IMR-90 (cell line): ENCODE results near the gene ACTL6B. TPM values are rescaled to one million over a fixed set of nuclear protein-coding genes. Genes with fewer than 3 reads are reported as not detected.

Experiments used
- ATAC-seq: fragments of 200-7000 bp; cut with Tn5 transposase; 2 replicates; pipeline ENCODE4 v1.9.1; 2020; ENCODE audit warnings: low read depth, mild to moderate bottlenecking, moderate library complexity
- BruUV-seq: library from RNA; stranded (reverse); fragments of 400-500 nt; replicated peaks from 2 replicates; lab custom pipeline; 2021; lab: Mats Ljungman, UMichigan
- CTCF ChIA-PET: fragments of 300-600 bp; formaldehyde crosslinking; extraction: SDS; loops from one replicate; lab custom pipeline; 2021; ENCODE audit warnings: antibody characterized with exemption; lab: Yijun Ruan, JAX
- POLR2A ChIA-PET: fragments of 300-600 bp; sonication (Branson Sonifier 250); formaldehyde crosslinking; loops from one replicate; lab custom pipeline; 2022; ENCODE audit warnings: antibody characterized with exemption; ENCODE audit not compliant: unreplicated experiment; lab: Charles Lee
- DNase-seq: peaks from one replicate; pipeline ENCODE4 v3.0.0; 2013
- H2AFZ ChIP-seq: replicated peaks from 2 replicates; pipeline ENCODE3; 2013; ENCODE audit warnings: low read length, mild to moderate bottlenecking; ENCODE audit not compliant: poor library complexity
- H2AK5ac ChIP-seq: 2 replicates; pipeline ENCODE4 v1.6.1; 2013; ENCODE audit warnings: low read depth, low read length, inconsistent platforms
- H2AK9ac ChIP-seq: replicated peaks from 2 replicates; pipeline ENCODE3; 2013; ENCODE audit warnings: mild to moderate bottlenecking, low read depth, low read length, moderate library complexity; ENCODE audit not compliant: poor library complexity
- H2BK120ac ChIP-seq: 2 replicates; pipeline ENCODE4 v1.6.1; 2013; ENCODE audit warnings: low read depth, low read length, inconsistent platforms
- H2BK15ac ChIP-seq: 3 replicates; pipeline ENCODE4 v1.6.1; 2013; ENCODE audit warnings: low read depth, low read length, inconsistent platforms
- H2BK20ac ChIP-seq: 2 replicates; pipeline ENCODE4 v1.6.1; 2013; ENCODE audit warnings: low read depth, mild to moderate bottlenecking, inconsistent platforms, low read length, moderate library complexity
- H2BK5ac ChIP-seq: 2 replicates; pipeline ENCODE4 v1.6.1; 2013; ENCODE audit warnings: mild to moderate bottlenecking, low read depth, low read length, inconsistent platforms; ENCODE audit not compliant: poor library complexity, severe bottlenecking
- H3K14ac ChIP-seq: replicated peaks from 2 replicates; pipeline ENCODE4 v1.6.1; 2013; ENCODE audit warnings: low read depth, low read length, inconsistent platforms
- H3K18ac ChIP-seq: 2 replicates; pipeline ENCODE4 v1.6.1; 2013; ENCODE audit warnings: low read depth, low read length, control low read depth
- H3K23ac ChIP-seq: 2 replicates; pipeline ENCODE4 v1.6.1; 2013; ENCODE audit warnings: low read depth, low read length, inconsistent platforms
- H3K27ac ChIP-seq: 2 replicates; pipeline ENCODE4 v1.5.1; 2013; ENCODE audit warnings: mild to moderate bottlenecking, control low read depth, low read length; ENCODE audit not compliant: insufficient read depth
- H3K27me3 ChIP-seq: 2 replicates; pipeline ENCODE4 v1.6.1; 2013; ENCODE audit warnings: low read length; ENCODE audit not compliant: control insufficient read depth, insufficient read depth
- H3K36me3 ChIP-seq: 2 replicates; pipeline ENCODE4 v1.6.1; 2013; ENCODE audit warnings: low read length, mixed read lengths; ENCODE audit not compliant: control insufficient read depth, insufficient read depth
- H3K4ac ChIP-seq: 2 replicates; pipeline ENCODE4 v1.6.1; 2013; ENCODE audit warnings: low read depth, low read length, inconsistent platforms
- H3K4me1 ChIP-seq: 2 replicates; pipeline ENCODE4 v1.6.1; 2013; ENCODE audit warnings: low read length, mixed read lengths; ENCODE audit not compliant: control insufficient read depth, insufficient read depth
- H3K4me2 ChIP-seq: 2 replicates; pipeline ENCODE4 v1.6.1; 2013; ENCODE audit warnings: low read depth, mild to moderate bottlenecking, control low read depth, low read length, moderate library complexity
- H3K4me3 ChIP-seq: 2 replicates; pipeline ENCODE4 v1.5.1; 2013; ENCODE audit warnings: low read depth, mild to moderate bottlenecking, control low read depth, low read length, moderate library complexity; ENCODE audit not compliant: insufficient read depth
- H3K56ac ChIP-seq: 2 replicates; pipeline ENCODE4 v1.6.1; 2013; ENCODE audit warnings: low read length, inconsistent platforms; ENCODE audit not compliant: insufficient read depth; ENCODE audit errors: extremely low read depth
- H3K79me1 ChIP-seq, 2 experiments: 2 replicates each; pipeline ENCODE4 v1.6.1; 2013; ENCODE audit warnings: low read length in 2 of 2, inconsistent platforms in 1 of 2, low read depth in 1 of 2
- H3K9ac ChIP-seq: 2 replicates; pipeline ENCODE4 v1.6.1; 2013; ENCODE audit warnings: low read depth, low read length, control low read depth
- H3K9me1 ChIP-seq: 2 replicates; pipeline ENCODE4 v1.6.1; 2013; ENCODE audit warnings: low read length, inconsistent platforms; ENCODE audit not compliant: insufficient read depth
- H3K9me3 ChIP-seq: 2 replicates; pipeline ENCODE4 v1.6.1; 2013; ENCODE audit warnings: low read length; ENCODE audit not compliant: control insufficient read depth, insufficient read depth
- H4K20me1 ChIP-seq: 2 replicates; pipeline ENCODE4 v1.6.1; 2013; ENCODE audit warnings: low read length, inconsistent platforms; ENCODE audit not compliant: insufficient read depth
- H4K5ac ChIP-seq: 2 replicates; pipeline ENCODE4 v1.6.1; 2013; ENCODE audit warnings: mild to moderate bottlenecking, low read depth, low read length, control low read depth
- H4K8ac ChIP-seq, 2 experiments: 2 replicates each; pipeline ENCODE4 v1.6.1; 2013; ENCODE audit warnings: low read depth in 2 of 2, low read length in 2 of 2, control low read depth in 1 of 2, inconsistent platforms in 1 of 2
- H4K91ac ChIP-seq: 2 replicates; pipeline ENCODE4 v1.6.1; 2013; ENCODE audit warnings: low read depth, low read length, inconsistent platforms; ENCODE audit not compliant: insufficient read depth
- BHLHE40 ChIP-seq: fragments of 150-350 bp; IDR thresholded peaks from 2 replicates; pipeline ENCODE4 v1.6.1; 2016; ENCODE audit warnings: mild to moderate bottlenecking, low read depth, low read length
- CEBPB ChIP-seq: IDR thresholded peaks from 2 replicates; pipeline ENCODE4 v1.6.1; 2012; ENCODE audit warnings: low read depth, low read length, improper control_type of control experiment
- CHD1 ChIP-seq: IDR thresholded peaks from 2 replicates; pipeline ENCODE4 v1.6.1; 2012; ENCODE audit warnings: low read depth, low read length, improper control_type of control experiment
- FOS ChIP-seq: fragments of 150-350 bp; IDR thresholded peaks from 2 replicates; pipeline ENCODE4 v1.6.1; 2016; ENCODE audit warnings: low read depth, low read length
- MAFK ChIP-seq: IDR thresholded peaks from 2 replicates; pipeline ENCODE4 v1.6.1; 2012; ENCODE audit warnings: low read depth, low read length, improper control_type of control experiment
- MAZ ChIP-seq: IDR thresholded peaks from 2 replicates; pipeline ENCODE4 v1.6.1; 2012; ENCODE audit warnings: low read depth, mild to moderate bottlenecking, low read length, improper control_type of control experiment, moderate library complexity, borderline replicate concordance
- MXI1 ChIP-seq: IDR thresholded peaks from 2 replicates; pipeline ENCODE4 v1.6.1; 2012; ENCODE audit warnings: low read depth, mild to moderate bottlenecking, low read length, moderate library complexity, borderline replicate concordance
- NFE2L2 ChIP-seq: fragments of 150-350 bp; IDR thresholded peaks from 2 replicates; pipeline ENCODE4 v1.6.1; 2016; ENCODE audit warnings: low read depth, mild to moderate bottlenecking, low read length
- POLR2A ChIP-seq: IDR thresholded peaks from 2 replicates; pipeline ENCODE4 v1.6.1; 2012; ENCODE audit warnings: mild to moderate bottlenecking, low read depth, low read length
- RAD21 ChIP-seq: IDR thresholded peaks from 2 replicates; pipeline ENCODE4 v1.6.1; 2012; ENCODE audit warnings: low read length, improper control_type of control experiment
- RCOR1 ChIP-seq: IDR thresholded peaks from 2 replicates; pipeline ENCODE4 v1.6.1; 2012; ENCODE audit warnings: mild to moderate bottlenecking, low read length, improper control_type of control experiment; ENCODE audit not compliant: insufficient replicate concordance
- RFX5 ChIP-seq: IDR thresholded peaks from 2 replicates; pipeline ENCODE4 v1.8.0; 2012; ENCODE audit warnings: low read depth, mild to moderate bottlenecking, low read length, moderate library complexity
- SMC3 ChIP-seq: fragments of 150-350 bp; IDR thresholded peaks from 2 replicates; pipeline ENCODE4 v1.6.1; 2016; ENCODE audit warnings: low read depth, mild to moderate bottlenecking, antibody characterized with exemption, low read length, moderate library complexity
- WGBS, 2 experiments: methylation state at CpG; one replicate each; pipeline versions ENCODE4 v1.1.5 to v1.1.7; 2013; ENCODE audit warnings: missing lambda C conversion rate in 2 of 2; ENCODE audit not compliant: insufficient read length in 1 of 2; ENCODE audit errors: extremely low coverage in 2 of 2; 5-methylcytosine and 5-hydroxymethylcytosine counted together
- dilution Hi-C: fragments of 300-500 bp; cut with HindIII; formaldehyde crosslinking; loops from one replicate; pipeline ENCODE4 v1.14.3; 2018; ENCODE audit warnings: low sequenced_read_pairs; ENCODE audit not compliant: unreplicated experiment
- in situ Hi-C: fragments of 300-500 bp; cut with MboI; formaldehyde crosslinking; loops from 3 replicates; pipeline ENCODE4 v1.14.3; 2019; ENCODE audit warnings: low sequenced_read_pairs, inconsistent platforms, mixed read lengths
- intact Hi-C: fragments of 100-400 bp; cut with micrococcal nuclease; formaldehyde crosslinking; loops from 2 replicates; pipeline ENCODE4 v1.10.0; 2022
- polyA plus RNA-seq, 3 experiments: library from polyadenylated mRNA; depleted of rRNA; stranded (reverse); fragments of >200 nt; gene quantifications; 2 replicates each; pipeline ENCODE4 v1.2.3, GENCODE V29; 2012; ENCODE audit warnings: low replicate concordance in 1 of 3
- total RNA-seq: library from RNA; depleted of rRNA; stranded (reverse); fragments of >200 nt; gene quantifications from 2 replicates; pipeline ENCODE4 v1.2.3, GENCODE V29; 2012
- TF ChIP-seq, protein P1 (sequence below): conservative IDR thresholded peaks from 2 replicates; pipeline ENCODE4 v1.5.1; 2012; ENCODE audit warnings: mild to moderate bottlenecking, low read depth, low read length, improper control_type of control experiment
- TF ChIP-seq, protein P2 (sequence below): fragments of 150-350 bp; IDR thresholded peaks from 2 replicates; pipeline ENCODE4 v1.6.1; 2017; ENCODE audit warnings: mild to moderate bottlenecking, antibody characterized with exemption, low read length, low read depth
- TF ChIP-seq, protein P3 (sequence below): fragments of 150-350 bp; IDR thresholded peaks from 2 replicates; pipeline ENCODE4 v1.6.1; 2016; ENCODE audit warnings: low read depth, mild to moderate bottlenecking, low read length, moderate library complexity, borderline replicate concordance

ACTL6B gene
- total and polyA plus RNA-seq, 2 of the 4 experiments (the other 2 are of a cell fraction): not detected

DNA sequence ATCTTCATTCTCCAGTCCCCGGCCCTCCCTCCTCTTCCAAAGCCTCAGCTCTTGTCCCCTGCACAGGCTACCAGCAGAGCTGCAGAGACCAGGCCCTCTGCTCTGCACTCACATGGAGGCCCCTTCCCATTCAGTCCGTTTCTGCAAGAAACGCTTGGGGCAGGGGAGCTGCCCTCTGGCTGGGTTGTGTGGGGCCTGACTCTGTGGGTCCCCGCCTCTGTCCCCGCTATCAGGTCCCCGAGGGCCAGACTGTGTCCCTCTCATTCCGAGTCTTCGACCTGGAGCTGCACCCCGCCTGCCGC is 52.6 kb downstream of the ACTL6B start:
- Histone ChIP-seq H3K4me3 (peak overlapping the region; percentile 69), H2AK9ac (peak overlapping the region; percentile 97), H2BK15ac (peak overlapping the region; percentile 96; the same call in 1 of the 3 replicates), H3K36me3 (peaks cover 30% of the 10 kb centered on the region), H4K5ac (peak overlapping the region; percentile 95), H3K4ac (peak overlapping the region; percentile 100), H2BK5ac (peak overlapping the region; percentile 96), H3K27me3 (no peaks in the 10 kb centered on the region), H3K9me1 (no peaks in the 10 kb centered on the region), H2AK5ac (peak overlapping the region; percentile 100), H4K91ac (peak overlapping the region; percentile 99), H2AFZ (peak overlapping the region; percentile 90), H3K14ac (peak overlapping the region; percentile 93), H4K8ac (peak overlapping the region; percentile 94 to 97), H3K56ac (peak overlapping the region; percentile 96), H4K20me1 (no peaks in the 10 kb centered on the region), H3K27ac (peak overlapping the region; percentile 99), H3K23ac (peak overlapping the region; percentile 90), H3K79me1 (peaks cover 0 to 47% of the 10 kb centered on the region in 2 experiments; a peak in 2 of 4 replicates), H3K4me1 (peaks cover 9% of the 10 kb centered on the region), H3K4me2 (peak overlapping the region; percentile 87), H3K18ac (peak overlapping the region; percentile 98; the same call in 1 of the 2 replicates), H3K9me3 (no peaks in the 10 kb centered on the region), H2BK120ac (peak overlapping the region; percentile 98), H2BK20ac (peak overlapping the region; percentile 96; the same call in 1 of the 2 replicates), H3K9ac (peak overlapping the region; percentile 97)
- DNase-seq (peak; percentile 23), ATAC-seq (peak; percentile 7)
- TF ChIP-seq MAFK (no peak), SMC3 (no peak), FOS (no peak), BHLHE40 (no peak), CHD1 (no peak), POLR2A (no peak), RAD21 (no peak), RFX5 (no peak), MXI1 (no peak), MAZ (no peak), RCOR1 (no peak), CEBPB (no peak), NFE2L2 (no peak)
- TF ChIP-seq, protein P1, sequence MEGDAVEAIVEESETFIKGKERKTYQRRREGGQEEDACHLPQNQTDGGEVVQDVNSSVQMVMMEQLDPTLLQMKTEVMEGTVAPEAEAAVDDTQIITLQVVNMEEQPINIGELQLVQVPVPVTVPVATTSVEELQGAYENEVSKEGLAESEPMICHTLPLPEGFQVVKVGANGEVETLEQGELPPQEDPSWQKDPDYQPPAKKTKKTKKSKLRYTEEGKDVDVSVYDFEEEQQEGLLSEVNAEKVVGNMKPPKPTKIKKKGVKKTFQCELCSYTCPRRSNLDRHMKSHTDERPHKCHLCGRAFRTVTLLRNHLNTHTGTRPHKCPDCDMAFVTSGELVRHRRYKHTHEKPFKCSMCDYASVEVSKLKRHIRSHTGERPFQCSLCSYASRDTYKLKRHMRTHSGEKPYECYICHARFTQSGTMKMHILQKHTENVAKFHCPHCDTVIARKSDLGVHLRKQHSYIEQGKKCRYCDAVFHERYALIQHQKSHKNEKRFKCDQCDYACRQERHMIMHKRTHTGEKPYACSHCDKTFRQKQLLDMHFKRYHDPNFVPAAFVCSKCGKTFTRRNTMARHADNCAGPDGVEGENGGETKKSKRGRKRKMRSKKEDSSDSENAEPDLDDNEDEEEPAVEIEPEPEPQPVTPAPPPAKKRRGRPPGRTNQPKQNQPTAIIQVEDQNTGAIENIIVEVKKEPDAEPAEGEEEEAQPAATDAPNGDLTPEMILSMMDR: no peak
- TF ChIP-seq, protein P2, sequence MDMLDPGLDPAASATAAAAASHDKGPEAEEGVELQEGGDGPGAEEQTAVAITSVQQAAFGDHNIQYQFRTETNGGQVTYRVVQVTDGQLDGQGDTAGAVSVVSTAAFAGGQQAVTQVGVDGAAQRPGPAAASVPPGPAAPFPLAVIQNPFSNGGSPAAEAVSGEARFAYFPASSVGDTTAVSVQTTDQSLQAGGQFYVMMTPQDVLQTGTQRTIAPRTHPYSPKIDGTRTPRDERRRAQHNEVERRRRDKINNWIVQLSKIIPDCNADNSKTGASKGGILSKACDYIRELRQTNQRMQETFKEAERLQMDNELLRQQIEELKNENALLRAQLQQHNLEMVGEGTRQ: no peak
- TF ChIP-seq, protein P3, sequence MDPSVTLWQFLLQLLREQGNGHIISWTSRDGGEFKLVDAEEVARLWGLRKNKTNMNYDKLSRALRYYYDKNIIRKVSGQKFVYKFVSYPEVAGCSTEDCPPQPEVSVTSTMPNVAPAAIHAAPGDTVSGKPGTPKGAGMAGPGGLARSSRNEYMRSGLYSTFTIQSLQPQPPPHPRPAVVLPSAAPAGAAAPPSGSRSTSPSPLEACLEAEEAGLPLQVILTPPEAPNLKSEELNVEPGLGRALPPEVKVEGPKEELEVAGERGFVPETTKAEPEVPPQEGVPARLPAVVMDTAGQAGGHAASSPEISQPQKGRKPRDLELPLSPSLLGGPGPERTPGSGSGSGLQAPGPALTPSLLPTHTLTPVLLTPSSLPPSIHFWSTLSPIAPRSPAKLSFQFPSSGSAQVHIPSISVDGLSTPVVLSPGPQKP: no peak
- dilution Hi-C loops: no loop called here
- 10% methylated on average over 5 of the region's 10 CpGs; no CpG with 5 or more reads in 1 of the 2 experiments for WGBS, 2 experiments
- CTCF ChIA-PET: interaction anchor here (0.6 kb wide), 1 partner anchor 248 kb away, joined by 3 read pairs; the partner anchor contains the start of gene SLC12A9
- BruUV-seq: no TSS peak
- POLR2A ChIA-PET: no interaction called here
- in situ Hi-C loops: no loop called here
- intact Hi-C loops: loop anchor here (2.0 to 5.0 kb wide), 2 partner anchors 69 to 89 kb away; partner anchors contain the start of genes GIGYF1 and GNB2
